Endothelial cell (in vitro differentiated cells): ENCODE results near the gene CPVL. TPM values are rescaled to one million over a fixed set of nuclear protein-coding genes. Genes with fewer than 3 reads are reported as not detected.

Source experiments
- DNase-seq: peaks from one replicate; pipeline ENCODE4 v3.0.0; 2021; ENCODE audit warnings: low spot score
- H3K27ac Mint-ChIP-seq: one replicate; pipeline ENCODE4 v1.8.0; 2021; ENCODE audit warnings: mixed read lengths, inconsistent platforms; ENCODE audit not compliant: unreplicated experiment
- H3K27me3 Mint-ChIP-seq: one replicate; pipeline ENCODE4 v1.8.0; 2021; ENCODE audit warnings: mild to moderate bottlenecking, moderate library complexity, mixed read lengths, inconsistent platforms; ENCODE audit not compliant: unreplicated experiment
- H3K36me3 Mint-ChIP-seq: one replicate; pipeline ENCODE4 v1.8.0; 2021; ENCODE audit warnings: mild to moderate bottlenecking, low read depth, mixed read lengths, inconsistent platforms; ENCODE audit not compliant: unreplicated experiment
- H3K4me1 Mint-ChIP-seq: one replicate; pipeline ENCODE4 v1.8.0; 2021; ENCODE audit warnings: mild to moderate bottlenecking, mixed read lengths, inconsistent platforms; ENCODE audit not compliant: unreplicated experiment
- H3K4me3 Mint-ChIP-seq: one replicate; pipeline ENCODE4 v1.8.0; 2021; ENCODE audit warnings: mild to moderate bottlenecking, mixed read lengths, inconsistent platforms; ENCODE audit not compliant: unreplicated experiment
- H3K9me3 Mint-ChIP-seq: one replicate; pipeline ENCODE4 v1.8.0; 2021; ENCODE audit warnings: mixed read lengths, inconsistent platforms; ENCODE audit not compliant: unreplicated experiment
- total RNA-seq: library from RNA; stranded (reverse); fragmentation: NEBNext Ultra II Directional; extraction: Animal tissue kit (Norgen Biotek cat#: 25700); gene quantifications from one replicate; pipeline ENCODE4 v1.2.1, GENCODE V29; 2021; ENCODE audit not compliant: unreplicated experiment
- TF ChIP-seq, protein P1 (sequence below): fragments of 200-600 bp; sonication (generic); IDR thresholded peaks from one replicate; pipeline ENCODE4 v1.5.0; 2021; ENCODE audit warnings: antibody characterized with exemption; ENCODE audit not compliant: unreplicated experiment

CPVL gene
- total RNA-seq, 1 donor from 2014 or later: 21.8 TPM

DNA sequence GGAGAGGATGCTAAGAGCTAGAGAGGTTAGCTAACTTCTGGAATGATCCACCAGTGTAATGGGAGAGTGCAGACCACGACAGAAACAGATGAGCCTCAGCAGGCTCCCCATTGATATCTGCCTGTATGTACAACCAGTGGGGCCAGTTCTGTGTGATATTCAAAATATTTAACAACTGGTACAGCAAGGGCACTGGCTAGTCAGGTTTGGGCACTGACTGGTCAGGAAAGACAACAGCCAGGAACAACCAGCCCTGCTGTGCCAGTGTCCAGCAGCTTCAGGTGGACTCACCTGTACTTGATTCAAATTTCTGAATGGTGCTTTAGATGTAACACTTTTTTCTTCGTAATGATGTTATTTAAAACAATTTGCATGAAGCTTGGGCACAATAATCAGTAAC, 182.3 kb downstream of the CPVL start:
- Mint-ChIP-seq H3K27ac (no peak overlapping the region), H3K27me3 (peaks cover 2% of the 10 kb centered on the region), H3K9me3 (no peaks in the 10 kb centered on the region), H3K4me1 (peaks cover 1% of the 10 kb centered on the region), H3K4me3 (no peak overlapping the region), H3K36me3 (no peaks in the 10 kb centered on the region)
- TF ChIP-seq, protein P1, sequence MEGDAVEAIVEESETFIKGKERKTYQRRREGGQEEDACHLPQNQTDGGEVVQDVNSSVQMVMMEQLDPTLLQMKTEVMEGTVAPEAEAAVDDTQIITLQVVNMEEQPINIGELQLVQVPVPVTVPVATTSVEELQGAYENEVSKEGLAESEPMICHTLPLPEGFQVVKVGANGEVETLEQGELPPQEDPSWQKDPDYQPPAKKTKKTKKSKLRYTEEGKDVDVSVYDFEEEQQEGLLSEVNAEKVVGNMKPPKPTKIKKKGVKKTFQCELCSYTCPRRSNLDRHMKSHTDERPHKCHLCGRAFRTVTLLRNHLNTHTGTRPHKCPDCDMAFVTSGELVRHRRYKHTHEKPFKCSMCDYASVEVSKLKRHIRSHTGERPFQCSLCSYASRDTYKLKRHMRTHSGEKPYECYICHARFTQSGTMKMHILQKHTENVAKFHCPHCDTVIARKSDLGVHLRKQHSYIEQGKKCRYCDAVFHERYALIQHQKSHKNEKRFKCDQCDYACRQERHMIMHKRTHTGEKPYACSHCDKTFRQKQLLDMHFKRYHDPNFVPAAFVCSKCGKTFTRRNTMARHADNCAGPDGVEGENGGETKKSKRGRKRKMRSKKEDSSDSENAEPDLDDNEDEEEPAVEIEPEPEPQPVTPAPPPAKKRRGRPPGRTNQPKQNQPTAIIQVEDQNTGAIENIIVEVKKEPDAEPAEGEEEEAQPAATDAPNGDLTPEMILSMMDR: no peak
- DNase-seq: no peak

DNA sequence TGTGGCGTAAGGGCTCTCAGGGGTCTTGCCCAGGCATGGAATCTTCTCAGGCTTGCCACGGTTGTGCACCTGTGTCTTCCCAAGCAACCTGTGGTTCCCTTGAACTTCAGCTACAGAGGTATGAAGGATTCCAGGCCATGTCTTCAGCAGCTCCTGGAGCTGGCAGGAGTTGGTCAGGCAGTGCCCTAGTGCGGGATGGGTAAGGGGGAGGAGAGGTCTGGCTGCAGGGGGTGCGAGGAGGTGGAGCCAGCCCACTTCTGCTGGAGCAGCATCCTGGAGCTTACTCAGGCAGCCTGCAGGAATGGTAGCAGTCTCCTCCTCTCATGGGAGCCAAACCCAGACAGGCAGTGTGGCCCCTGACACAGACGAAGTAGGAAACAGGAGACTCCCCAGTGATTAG, 184.4 kb downstream of the CPVL start:
- no peak overlapping the region for H3K27ac Mint-ChIP-seq
- H3K4me1 Mint-ChIP-seq: peaks cover 9% of the 10 kb centered on the region
- no peaks in the 10 kb centered on the region for H3K36me3 Mint-ChIP-seq
- no peak for DNase-seq
- no peaks in the 10 kb centered on the region for H3K9me3 Mint-ChIP-seq
- TF ChIP-seq, protein P1: no peak
- H3K27me3 Mint-ChIP-seq: peaks cover 5% of the 10 kb centered on the region
- no peak overlapping the region for H3K4me3 Mint-ChIP-seq

GRCh38 chr7:28960071-28960840, 186.1 kb downstream of the CPVL start:
- H3K27ac Mint-ChIP-seq: no peak overlapping the region
- H3K36me3 Mint-ChIP-seq: no peaks in the 10 kb centered on the region
- H3K4me3 Mint-ChIP-seq: no peak overlapping the region
- H3K9me3 Mint-ChIP-seq: no peaks in the 10 kb centered on the region
- no peak for DNase-seq
- H3K4me1 Mint-ChIP-seq: peaks cover 9% of the 10 kb centered on the region
- peaks cover 7% of the 10 kb centered on the region for H3K27me3 Mint-ChIP-seq
- TF ChIP-seq, protein P1: no peak

GRCh38 chr7:28958980-28959347, 187.4 kb downstream of the CPVL start:
- H3K4me1 Mint-ChIP-seq: peaks cover 9% of the 10 kb centered on the region
- no peaks in the 10 kb centered on the region for H3K9me3 Mint-ChIP-seq
- no peaks in the 10 kb centered on the region for H3K36me3 Mint-ChIP-seq
- H3K27me3 Mint-ChIP-seq: peaks cover 9% of the 10 kb centered on the region
- no peak overlapping the region for H3K27ac Mint-ChIP-seq
- TF ChIP-seq, protein P1: no peak
- H3K4me3 Mint-ChIP-seq: peak overlapping the region; percentile 84
- no peak for DNase-seq

GRCh38 chr7:28958235-28958979, 187.9 kb downstream of the CPVL start, which contains the start of gene TRIL:
Gene TRIL, minus strand, starts transcription at chr7:28958330. Its CDS starts 284 bp downstream, at chr7:28958046.
- TF ChIP-seq, protein P1: no peak
- Mint-ChIP-seq H3K36me3 (no peaks in the 10 kb centered on the region), H3K4me1 (peaks cover 9% of the 10 kb centered on the region), H3K9me3 (no peaks in the 10 kb centered on the region), H3K4me3 (peak within 1 kb of the TSS; percentile 84), H3K27me3 (peaks cover 9% of the 10 kb centered on the region), H3K27ac (no peak within 1 kb of the TSS)
- peak; percentile 43 for DNase-seq
